ENCODE data around the gene ADRA2C.

DNA sequence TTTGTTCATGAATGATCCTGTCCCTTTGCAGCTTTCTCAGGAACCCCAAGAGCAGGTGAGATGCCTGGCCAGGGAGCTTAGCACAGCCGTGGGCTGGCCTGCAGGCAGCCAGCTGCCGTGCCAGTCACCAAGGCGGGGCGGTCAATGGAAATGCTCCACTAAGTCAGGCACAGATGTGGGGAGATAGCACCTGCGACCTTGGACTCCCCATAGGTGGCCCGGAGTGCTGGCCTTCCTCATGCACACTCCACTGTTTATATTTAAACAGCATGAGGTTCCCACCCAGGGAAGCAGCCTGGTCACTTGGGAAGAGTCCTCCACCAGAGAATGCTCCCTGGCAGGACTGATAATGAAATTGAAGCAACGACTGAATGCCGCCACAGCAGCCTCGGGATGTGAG is 14.2 kb upstream of the ADRA2C start:
- no peak for TF ChIP-seq EZH2phosphoT487 (IDR thresholded peaks at IDR 0.05; ENCODE audit: borderline replicate concordance)
- TF ChIP-seq, protein P1, sequence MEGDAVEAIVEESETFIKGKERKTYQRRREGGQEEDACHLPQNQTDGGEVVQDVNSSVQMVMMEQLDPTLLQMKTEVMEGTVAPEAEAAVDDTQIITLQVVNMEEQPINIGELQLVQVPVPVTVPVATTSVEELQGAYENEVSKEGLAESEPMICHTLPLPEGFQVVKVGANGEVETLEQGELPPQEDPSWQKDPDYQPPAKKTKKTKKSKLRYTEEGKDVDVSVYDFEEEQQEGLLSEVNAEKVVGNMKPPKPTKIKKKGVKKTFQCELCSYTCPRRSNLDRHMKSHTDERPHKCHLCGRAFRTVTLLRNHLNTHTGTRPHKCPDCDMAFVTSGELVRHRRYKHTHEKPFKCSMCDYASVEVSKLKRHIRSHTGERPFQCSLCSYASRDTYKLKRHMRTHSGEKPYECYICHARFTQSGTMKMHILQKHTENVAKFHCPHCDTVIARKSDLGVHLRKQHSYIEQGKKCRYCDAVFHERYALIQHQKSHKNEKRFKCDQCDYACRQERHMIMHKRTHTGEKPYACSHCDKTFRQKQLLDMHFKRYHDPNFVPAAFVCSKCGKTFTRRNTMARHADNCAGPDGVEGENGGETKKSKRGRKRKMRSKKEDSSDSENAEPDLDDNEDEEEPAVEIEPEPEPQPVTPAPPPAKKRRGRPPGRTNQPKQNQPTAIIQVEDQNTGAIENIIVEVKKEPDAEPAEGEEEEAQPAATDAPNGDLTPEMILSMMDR (conservative IDR thresholded peaks at IDR 0.05; ENCODE audit: low read length), result no peak

Measured in Loucy (cell line).